RPMI7951 (cell line): ENCODE results near the gene ATP6V1G1. TPM values are rescaled to one million over a fixed set of nuclear protein-coding genes. Genes with fewer than 3 reads are reported as not detected.
"Not testable (repeated sequence)": the region's sequence is repeated elsewhere in the genome, so short reads cannot be mapped to it uniquely, and the experiment has no call there.

Experiments
- DNase-seq: peaks from one replicate; pipeline ENCODE4 v3.0.0-alpha.2; 2012; ENCODE audit warnings: low read depth
- total RNA-seq: library from RNA; depleted of rRNA; stranded (reverse); fragments of >200 nt; shearing (Covaris generic); gene quantifications from 2 replicates; pipeline ENCODE4 v1.2.3, GENCODE V29; 2014; rRNA removed

Gene ATP6V1G1, protein sequence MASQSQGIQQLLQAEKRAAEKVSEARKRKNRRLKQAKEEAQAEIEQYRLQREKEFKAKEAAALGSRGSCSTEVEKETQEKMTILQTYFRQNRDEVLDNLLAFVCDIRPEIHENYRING
- 98.8 and 114 TPM in 2 replicates for total RNA-seq

GRCh38 chr9:114587345-114588202, at the start of gene ATP6V1G1:
Gene ATP6V1G1, plus strand, starts transcription at chr9:114587769. Its CDS starts 70 bp downstream, at chr9:114587839.
- peak; percentile 98 for DNase-seq

DNA sequence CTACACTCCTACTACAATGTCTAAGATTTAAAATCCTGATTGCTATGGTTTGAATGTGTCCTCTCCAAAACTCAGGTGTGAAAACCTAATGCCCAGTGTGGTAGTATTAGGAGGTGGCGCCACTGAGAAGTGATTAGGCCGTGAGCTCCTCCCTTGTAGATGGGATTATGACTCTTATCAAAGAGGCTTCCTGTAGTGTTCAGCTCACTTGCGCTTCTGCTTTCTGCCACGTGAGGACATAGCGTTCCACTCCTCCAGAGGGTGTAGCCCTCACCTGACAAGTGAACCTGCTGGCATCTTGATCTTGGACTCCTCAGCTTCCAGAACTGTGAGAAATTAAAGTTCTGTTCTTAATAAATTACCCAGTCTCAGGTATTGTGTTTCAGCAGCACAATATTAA, 49.3 kb upstream of the ATP6V1G1 start:
- no peak for DNase-seq

DNA sequence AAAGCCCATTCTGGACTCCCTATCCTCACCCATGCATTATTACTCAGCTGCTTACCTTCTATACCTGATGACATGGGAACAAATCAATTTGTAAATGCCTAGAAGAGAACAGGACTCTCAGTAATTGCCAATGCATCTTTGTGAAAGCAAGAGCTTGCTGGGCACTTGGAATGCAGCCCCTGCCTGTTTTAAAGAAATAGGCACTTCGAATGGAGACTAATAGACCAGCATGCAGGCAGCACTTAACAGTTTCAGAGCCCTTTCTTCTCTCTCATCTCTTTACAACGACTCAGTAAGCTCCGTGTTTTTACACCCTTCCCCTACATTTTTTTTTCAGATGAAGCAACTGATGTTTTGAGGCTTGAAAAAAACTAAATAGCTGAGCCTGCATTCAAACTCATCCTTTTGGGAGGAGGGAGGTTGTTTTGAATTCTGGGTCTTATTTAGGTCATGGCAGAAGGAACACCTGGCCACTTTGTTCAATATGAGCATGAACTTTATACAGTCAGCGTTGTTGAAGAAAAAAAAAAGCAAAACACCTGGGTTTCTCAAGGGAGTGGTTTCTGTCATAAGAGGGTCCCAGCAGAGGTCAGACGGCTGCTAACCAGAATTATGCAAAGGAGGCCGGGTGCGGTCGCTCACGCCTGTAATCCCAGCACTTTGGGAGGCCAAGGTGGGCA, 47.7 kb upstream of the ATP6V1G1 start:
- DNase-seq, result no peak

- DNase-seq, result no peak
Observed at GRCh38 chr9:114545055-114545454, 42.5 kb upstream of the ATP6V1G1 start.

DNA sequence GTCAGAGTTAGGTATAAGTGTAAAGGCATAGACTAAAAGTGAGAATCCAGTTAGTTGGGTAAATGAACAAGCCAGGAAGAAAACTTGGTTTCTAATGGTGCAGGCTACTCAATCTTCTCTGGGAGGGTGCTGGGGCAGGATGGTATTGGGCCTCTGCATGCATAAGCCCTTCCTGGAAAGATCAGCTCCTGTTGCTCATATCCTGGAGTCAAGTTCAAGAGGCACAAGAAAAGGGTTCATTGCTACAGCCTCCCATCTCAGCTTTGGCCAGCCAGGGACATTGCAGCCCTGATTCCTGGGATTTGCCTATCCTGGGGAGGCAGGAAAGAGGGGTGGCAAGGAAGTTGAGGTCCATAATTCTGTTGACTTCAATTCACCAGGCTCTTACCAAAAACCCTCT, 40.7 kb upstream of the ATP6V1G1 start:
- no peak for DNase-seq

DNA sequence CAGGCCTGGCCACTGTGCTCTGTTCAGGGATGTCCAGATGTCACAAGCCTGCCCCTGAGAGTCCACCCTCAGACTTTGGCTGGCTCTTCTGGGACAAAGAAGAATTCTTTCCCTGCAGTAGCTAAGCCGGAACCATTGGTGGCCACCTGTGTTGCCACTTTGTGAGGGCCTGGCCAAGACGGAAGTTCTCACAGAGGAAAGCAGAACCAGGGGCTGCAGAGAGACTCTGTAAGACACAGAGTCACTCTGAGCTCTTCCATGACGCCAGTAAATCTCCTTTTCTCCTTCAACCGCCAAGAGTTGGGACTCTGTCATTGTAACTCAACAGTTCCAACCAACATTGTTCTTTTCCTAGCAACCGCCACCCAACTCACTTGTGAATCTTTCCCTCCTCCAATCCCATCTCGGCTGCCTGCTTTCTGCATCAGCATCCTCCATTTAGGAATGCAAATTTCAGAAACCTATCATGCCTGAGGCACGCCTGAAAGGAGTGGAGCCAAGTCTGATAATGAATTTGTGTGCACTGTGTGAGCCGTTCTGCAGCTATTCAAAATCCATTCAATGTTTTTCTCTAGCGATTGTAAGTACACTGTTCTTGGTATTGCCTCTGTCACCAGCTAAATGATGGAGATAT, 37.8 kb upstream of the ATP6V1G1 start:
- no peak for DNase-seq

DNA sequence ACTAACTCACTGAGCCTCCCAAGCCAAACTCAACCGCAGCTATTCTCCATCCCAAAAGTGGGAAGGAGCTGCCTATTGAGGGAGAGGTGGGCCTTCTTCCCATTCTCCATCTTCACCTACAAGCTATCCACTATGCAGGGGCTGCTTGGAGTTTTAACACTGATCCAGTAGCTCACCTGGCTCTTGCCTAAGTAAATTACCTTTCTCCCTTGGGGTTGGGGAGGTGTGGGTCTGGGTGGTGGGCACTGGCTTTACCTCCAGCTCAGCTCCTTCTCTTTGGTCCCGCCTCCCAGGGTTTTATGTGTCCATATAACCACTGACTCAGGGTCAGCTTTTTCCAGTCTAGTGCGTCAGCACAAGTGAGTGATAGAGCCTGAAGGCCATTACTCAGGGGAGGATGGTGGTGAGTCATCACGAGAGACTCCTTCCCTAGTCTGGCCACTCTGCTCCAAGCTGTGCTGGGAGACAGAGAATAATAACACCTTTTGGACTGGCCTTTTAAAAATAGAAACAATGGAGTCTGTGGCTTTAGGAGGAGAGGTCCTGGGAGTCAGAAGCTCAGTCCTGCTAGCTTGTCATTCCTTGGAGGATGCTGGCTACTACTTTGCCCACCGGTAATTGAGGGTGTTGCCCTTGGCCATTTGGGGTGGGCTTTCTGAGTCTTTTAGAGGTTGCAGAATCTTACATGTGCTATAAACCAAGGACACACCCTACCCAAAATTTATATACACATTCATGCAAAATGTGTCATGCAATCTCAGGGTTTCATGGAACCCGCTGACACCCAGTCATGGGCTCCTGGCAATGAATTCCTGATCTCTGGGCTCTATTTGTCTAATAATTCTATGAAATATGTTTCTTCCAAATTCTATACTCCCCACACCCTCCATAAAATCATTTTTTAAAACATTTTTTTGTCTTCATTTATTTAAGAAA, 35.6 kb upstream of the ATP6V1G1 start:
- DNase-seq, result peak; percentile 98

GRCh38 chr9:114552706-114553105, 34.9 kb upstream of the ATP6V1G1 start:
- DNase-seq, result peak; percentile 39

DNA sequence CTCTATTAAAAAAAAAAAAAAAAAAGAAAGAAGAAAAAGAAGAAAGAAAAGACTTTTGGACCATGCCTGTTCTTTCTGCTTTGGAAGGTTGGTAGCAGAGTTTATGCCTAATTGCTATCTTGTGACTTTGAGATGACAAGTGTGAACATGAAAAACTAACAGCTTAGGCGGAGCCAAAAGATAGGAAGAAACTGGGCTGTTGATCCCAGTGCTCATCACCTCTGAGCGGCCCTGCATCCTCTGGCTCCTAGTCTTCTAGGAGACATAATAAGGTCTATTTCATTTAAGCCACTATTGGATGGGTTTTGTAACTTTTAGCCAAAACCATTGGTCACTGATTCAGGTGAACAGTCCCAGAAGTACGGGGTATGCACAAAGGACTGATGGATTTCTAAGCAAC, 34.4 kb upstream of the ATP6V1G1 start:
- no peak for DNase-seq

GRCh38 chr9:114555696-114556095, 31.9 kb upstream of the ATP6V1G1 start:
- no peak for DNase-seq

GRCh38 chr9:114558027-114558675, 29.4 kb upstream of the ATP6V1G1 start:
- DNase-seq, result no peak

- DNase-seq, result no peak
Observed at GRCh38 chr9:114559830-114560513, 27.6 kb upstream of the ATP6V1G1 start.

GRCh38 chr9:114560956-114561355, 26.6 kb upstream of the ATP6V1G1 start:
- peak; percentile 37 for DNase-seq

DNA sequence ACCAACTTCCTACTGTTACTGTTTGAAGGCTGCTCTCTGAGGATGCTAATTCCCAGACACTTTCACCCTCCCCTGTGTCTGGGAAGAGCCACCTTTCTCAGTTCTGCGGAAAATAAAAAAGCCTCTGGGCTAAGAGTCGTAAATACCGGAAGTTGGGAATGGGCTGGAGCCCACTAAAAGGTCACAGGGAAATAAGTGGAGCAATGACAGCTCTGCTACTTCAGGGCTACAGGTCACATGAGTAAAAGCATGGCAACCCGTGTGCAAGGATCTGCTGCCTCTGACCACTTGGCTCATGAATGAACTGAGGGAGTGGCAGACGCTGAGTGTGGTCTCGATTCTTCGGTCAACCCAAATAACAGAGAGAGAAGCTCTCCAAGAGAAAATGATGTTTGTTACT, 25.8 kb upstream of the ATP6V1G1 start:
- peak; percentile 11 for DNase-seq

DNA sequence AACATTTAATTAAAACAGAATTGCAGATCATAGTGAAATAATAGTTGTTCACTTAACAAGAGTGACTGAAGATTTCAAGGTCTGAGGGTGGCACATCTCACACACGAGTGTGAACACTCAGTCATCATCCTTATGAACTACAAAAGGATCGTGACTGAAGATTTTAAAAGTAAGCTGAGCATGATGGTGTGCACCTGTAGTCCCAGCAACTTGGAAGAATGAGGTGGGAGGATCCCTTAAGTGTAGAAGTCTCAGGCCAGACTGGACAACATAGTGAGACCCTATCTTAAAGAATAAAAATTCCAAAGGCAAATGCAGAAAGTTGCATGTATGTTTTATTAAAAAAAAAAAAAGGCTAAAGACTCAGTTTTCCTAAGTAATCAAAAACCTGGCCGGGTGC, 22.4 kb upstream of the ATP6V1G1 start:
- DNase-seq, result no peak

DNA sequence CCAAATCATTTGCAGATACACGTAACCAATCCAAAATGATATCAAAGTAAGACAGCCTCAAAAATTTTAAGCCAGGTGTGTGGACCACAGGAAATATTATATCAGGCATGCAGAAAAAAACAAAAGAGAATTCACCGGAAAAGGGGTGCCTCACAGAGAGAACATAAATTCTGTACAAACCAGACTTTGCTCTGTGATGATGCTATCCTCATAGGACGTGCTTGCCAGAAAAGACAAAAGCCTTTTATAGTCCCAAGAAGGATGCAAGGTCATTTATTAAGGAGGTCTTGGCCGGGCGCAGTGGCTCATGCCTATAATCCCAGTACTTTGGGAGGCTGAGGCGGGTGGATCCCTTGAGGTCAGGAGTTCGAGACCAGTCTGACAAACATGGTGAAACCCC, 16.8 kb upstream of the ATP6V1G1 start:
- DNase-seq, result no peak

- no peak for DNase-seq
Observed at GRCh38 chr9:114571391-114571790, 16.2 kb upstream of the ATP6V1G1 start.

GRCh38 chr9:114572199-114572598, 15.4 kb upstream of the ATP6V1G1 start:
- DNase-seq, result no peak

GRCh38 chr9:114574438-114574837, 13.1 kb upstream of the ATP6V1G1 start:
- no peak for DNase-seq

DNA sequence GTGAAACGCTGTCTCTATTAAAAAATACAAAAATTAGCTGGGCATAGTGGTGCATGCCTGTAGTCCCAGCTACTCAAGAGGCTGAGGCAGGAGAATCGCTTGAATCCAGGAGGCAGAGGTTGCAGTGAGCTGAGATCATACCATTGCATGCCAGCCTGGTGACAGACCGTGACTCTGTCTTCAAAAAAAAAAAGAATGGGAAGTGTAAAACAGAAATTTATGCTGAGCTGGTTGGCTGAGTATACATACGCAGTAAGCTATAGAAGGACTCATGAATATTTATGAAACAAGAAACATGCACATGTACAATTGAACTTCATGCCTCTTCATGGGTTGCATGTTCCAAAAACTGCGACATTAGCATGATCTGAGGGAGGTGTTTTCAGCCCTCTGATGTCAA, 10.8 kb upstream of the ATP6V1G1 start:
- DNase-seq, result not testable (repeated sequence)
